Endometrial microvascular endothelial cells (primary cell): ENCODE results near the gene COL4A1. TPM values are rescaled to one million over a fixed set of nuclear protein-coding genes. Genes with fewer than 3 reads are reported as not detected.

Experiments
- in situ Hi-C: cut with HindIII; loops from 2 replicates; pipeline ENCODE4 v1.10.0; 2017; ENCODE audit warnings: low sequenced_read_pairs, low pct_unique_long_range_greater_than_20kb; ENCODE audit errors: inconsistent ontology term
- total RNA-seq: library from RNA; depleted of rRNA; stranded (reverse); fragments of >200 nt; gene quantifications from one replicate; pipeline ENCODE4 v1.2.3, GENCODE V29; 2015; ENCODE audit errors: inconsistent ontology term

The COL4A1 gene
- total RNA-seq, 1 donor from 2014 or later = 568 TPM

DNA sequence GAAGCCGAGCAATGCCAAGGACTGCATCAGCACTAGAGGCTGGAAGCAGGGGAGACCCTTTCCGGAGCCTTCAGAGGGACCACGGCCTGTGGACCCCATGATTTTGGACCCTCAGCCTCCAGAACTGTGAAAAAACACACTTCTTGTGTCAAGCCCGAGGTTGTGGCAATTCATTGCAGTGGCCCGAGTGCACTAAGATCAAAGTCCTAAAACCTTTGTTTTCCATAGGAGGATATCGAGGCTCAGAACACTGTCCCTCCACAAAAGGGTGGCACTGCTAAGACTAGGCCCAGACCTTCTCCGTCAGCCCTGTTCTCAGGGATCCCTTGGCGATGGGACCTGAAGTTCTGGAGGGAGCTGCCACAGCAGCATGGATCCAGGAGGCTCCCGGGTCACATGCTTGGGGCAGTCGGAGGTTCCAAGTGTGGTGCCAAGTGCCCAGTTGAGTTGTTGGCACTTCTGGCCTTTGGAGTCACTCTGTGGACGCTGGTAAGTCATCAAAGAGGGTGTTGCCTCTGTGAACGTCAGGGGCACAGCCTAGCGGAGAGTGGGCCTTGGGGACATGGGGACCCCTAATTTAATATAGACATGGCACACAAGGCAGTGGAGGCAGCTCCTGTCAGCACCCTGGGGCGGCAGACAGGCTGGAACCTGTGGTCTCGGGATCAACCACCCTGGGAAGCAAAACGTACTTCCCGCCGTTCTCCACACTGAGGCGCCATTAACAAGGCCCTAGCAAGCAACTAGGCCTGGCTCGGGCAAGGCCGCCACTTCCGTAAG lies 199.2 kb downstream of the COL4A1 start:
- in situ Hi-C loops = no loop called here

- in situ Hi-C loops = no loop called here
Observed at GRCh38 chr13:110106726-110107125, 200.2 kb downstream of the COL4A1 start.

DNA sequence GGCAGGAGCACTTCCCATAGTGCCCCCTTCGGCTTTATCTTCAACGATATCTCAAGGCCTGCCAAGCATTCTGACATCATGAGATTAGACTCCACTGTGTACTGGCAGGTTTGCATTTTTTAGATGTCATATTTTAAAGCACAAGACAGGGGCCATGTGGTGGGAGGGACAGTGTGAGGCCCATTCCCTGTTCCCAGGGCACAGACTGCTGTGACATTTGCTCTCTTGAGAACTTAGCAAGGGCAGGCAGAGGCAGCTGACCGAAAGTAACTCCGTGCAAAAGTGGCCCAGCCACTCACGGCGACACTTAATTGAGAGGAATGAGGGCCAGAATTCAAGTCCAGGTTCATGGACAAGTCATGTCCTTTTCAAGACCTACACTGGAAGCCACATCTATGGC lies 201.8 kb downstream of the COL4A1 start:
- in situ Hi-C loops = no loop called here

- in situ Hi-C loops = no loop called here
Observed at GRCh38 chr13:110103534-110103933, 203.4 kb downstream of the COL4A1 start.

DNA sequence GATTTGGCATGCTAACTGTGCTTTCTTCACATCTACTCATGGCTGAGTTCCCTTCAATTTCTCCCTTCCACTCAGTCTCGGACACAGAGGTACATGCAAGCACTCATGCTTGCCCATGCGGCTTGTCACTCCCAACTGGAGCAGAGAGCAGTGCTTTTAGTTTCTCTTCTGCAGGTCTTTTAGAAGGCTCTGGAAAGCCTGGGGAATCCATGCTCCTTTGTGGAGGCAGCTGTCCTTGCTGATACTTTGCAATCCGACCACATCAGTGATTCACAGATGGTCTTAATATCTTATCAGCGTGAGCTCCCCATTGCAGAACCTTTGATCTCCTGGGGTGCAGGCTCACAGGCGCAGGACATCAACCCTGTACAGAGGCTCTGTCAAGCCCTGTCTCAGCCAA lies 203.9 kb downstream of the COL4A1 start:
- in situ Hi-C loops = no loop called here

DNA sequence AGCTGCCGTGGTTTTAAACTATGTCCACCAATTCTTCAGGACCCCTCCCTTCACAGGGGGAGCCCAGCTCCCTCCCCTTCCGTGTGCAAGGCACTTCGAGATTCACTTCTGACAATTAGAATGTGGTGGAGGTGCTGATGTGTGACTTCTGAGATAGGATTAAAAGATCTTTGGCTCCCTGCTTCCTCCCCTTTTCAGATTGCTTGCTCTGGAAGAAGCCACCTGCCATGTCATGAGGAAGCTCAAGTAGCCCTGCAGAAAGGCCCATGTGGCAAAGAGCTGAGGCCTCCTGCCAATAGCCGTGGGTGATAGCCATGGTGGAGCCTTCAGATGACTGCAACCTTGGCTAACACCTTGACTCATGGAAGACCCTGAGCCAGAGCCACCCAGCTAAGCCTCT lies 204.9 kb downstream of the COL4A1 start:
- in situ Hi-C loops = no loop called here

GRCh38 chr13:110099922-110100321 lies 207.0 kb downstream of the COL4A1 start:
- in situ Hi-C loops = no loop called here

Other genes starting within 250 kb of the COL4A1 start
- 444 TPM for gene COL4A2, start 127 bp upstream of the COL4A1 start, total RNA-seq